Adrenal gland (tissue), 5 donors: ENCODE data around the gene ABCG2.

ENCODE experiments used
- CTCF ChIP-seq, 6 experiments: fragments of 450-650 bp in 4 of 6; fragments of 200-600 bp in 2 of 6; sonication (generic) in 1 of 6; IDR thresholded peaks; 1 replicate in 5 of 6; 2 replicates in 1 of 6; pipeline versions ENCODE4 v1.5.1 to v1.8.0; 2016 to 2021; ENCODE audit warnings: antibody characterized with exemption in 6 of 6, mild to moderate bottlenecking in 2 of 6, moderate library complexity in 1 of 6
- POLR2A ChIP-seq, 2 donors: fragments of 450-650 bp; IDR thresholded peaks; one replicate each; pipeline ENCODE4 v1.6.1; 2017; ENCODE audit warnings: antibody characterized with exemption in 2 of 2, mild to moderate bottlenecking in 2 of 2, moderate library complexity in 1 of 2
- donor health status: DM: no; HTN: no; CAD: no.

GRCh38 chr4:88138561-88138960 is 19.9 kb downstream of the ABCG2 start:
- TF ChIP-seq POLR2A (IDR thresholded peaks at IDR 0.05) (no peak), CTCF (IDR thresholded peaks at IDR 0.05) (no peak)
